PFSK-1 (cell line): ENCODE results near the gene CPT1B.

Experiments used
- FOXP2 ChIP-seq: optimal IDR thresholded peaks from 2 replicates; pipeline ENCODE3; 2011; ENCODE audit warnings: borderline replicate concordance, control low read depth, inconsistent platforms; ENCODE audit not compliant: insufficient read depth; ENCODE audit errors: extremely low read length, extremely low read depth
- POLR2AphosphoS5 ChIP-seq: IDR thresholded peaks from 2 replicates; pipeline ENCODE4 v1.6.1; 2012; ENCODE audit warnings: low read depth, mild to moderate bottlenecking, control low read depth, low read length, moderate library complexity
- REST ChIP-seq, 2 experiments: IDR thresholded peaks; 2 replicates each; pipeline versions ENCODE4 v1.6.1 to v1.8.0; 2011 to 2012; ENCODE audit warnings: low read depth in 2 of 2, low read length in 2 of 2, control low read depth in 1 of 2, inconsistent platforms in 1 of 2, mild to moderate bottlenecking in 1 of 2, moderate library complexity in 1 of 2; ENCODE audit not compliant: insufficient read depth in 1 of 2
- SIN3A ChIP-seq: IDR thresholded peaks from 2 replicates; pipeline ENCODE4 v1.6.1; 2012; ENCODE audit warnings: mild to moderate bottlenecking, low read length, moderate library complexity, borderline replicate concordance; ENCODE audit not compliant: insufficient read depth
- TAF1 ChIP-seq: IDR thresholded peaks from 2 replicates; pipeline ENCODE4 v1.6.1; 2012; ENCODE audit warnings: low read length, control low read depth, borderline replicate concordance; ENCODE audit not compliant: insufficient read depth

GRCh38 chr22:50569041-50569459 is 9.2 kb downstream of the CPT1B start:
- TF ChIP-seq REST (IDR thresholded peaks at IDR 0.05; ENCODE audit: insufficient read depth in 1 of 2, low read depth in 2 of 2, low read length in 2 of 2): no peak
- TF ChIP-seq POLR2AphosphoS5: no peak
- no peak for TF ChIP-seq TAF1
- TF ChIP-seq SIN3A: no peak
- TF ChIP-seq FOXP2: no peak
